Tibial nerve (tissue), 4 donors: Measurements from ENCODE around the gene ICAM3. TPM values are rescaled to one million over a fixed set of nuclear protein-coding genes. Genes with fewer than 3 reads are reported as not detected.
"Not testable (repeated sequence)": the region's sequence is repeated elsewhere in the genome, so short reads cannot be mapped to it uniquely, and the experiment has no call there.

Source experiments
- DNase-seq, 2 donors: peaks; one replicate each; pipeline ENCODE4 v3.0.0-alpha.2; 2019; ENCODE audit warnings: low spot score in 2 of 2
- H3K27ac ChIP-seq, 4 donors: fragments of 200-600 bp; sonication (generic) in 3 of 4; one replicate each; pipeline ENCODE4 v1.5.1; 2017 to 2019; ENCODE audit warnings: mild to moderate bottlenecking in 1 of 4
- H3K27me3 ChIP-seq, 2 donors: fragments of 200-600 bp; sonication (generic) in 1 of 2; one replicate each; pipeline versions ENCODE4 v1.5.1 to v1.6.0; 2017 to 2019
- H3K36me3 ChIP-seq, 3 donors: fragments of 200-600 bp; sonication (generic); one replicate each; pipeline ENCODE4 v1.5.1; 2018 to 2019
- H3K4me1 ChIP-seq, 4 donors: fragments of 200-600 bp; sonication (generic) in 3 of 4; one replicate each; pipeline ENCODE4 v1.5.1; 2017 to 2019
- H3K4me3 ChIP-seq, 4 donors: fragments of 200-600 bp; sonication (generic) in 3 of 4; one replicate each; pipeline ENCODE4 v1.5.1; 2017 to 2019; ENCODE audit warnings: mild to moderate bottlenecking in 1 of 4, moderate library complexity in 1 of 4
- H3K9me3 ChIP-seq, 4 donors: fragments of 200-600 bp; sonication (generic) in 3 of 4; one replicate each; pipeline ENCODE4 v1.5.1; 2017 to 2019
- CTCF ChIP-seq, 5 experiments: fragments of 200-600 bp in 3 of 5; fragments of 450-650 bp in 2 of 5; sonication (generic) in 3 of 5; IDR thresholded peaks; one replicate each; pipeline ENCODE4 v1.5.1; 2016 to 2019; ENCODE audit warnings: antibody characterized with exemption in 5 of 5, mild to moderate bottlenecking in 3 of 5, moderate library complexity in 2 of 5
- EP300 ChIP-seq, 2 donors: sonication (generic); formaldehyde crosslinking; IDR thresholded peaks; one replicate each; pipeline ENCODE4 v1.6.1; 2017; ENCODE audit warnings: antibody characterized with exemption in 2 of 2, mild to moderate bottlenecking in 1 of 2
- POLR2A ChIP-seq, 2 donors: fragments of 450-650 bp; IDR thresholded peaks; one replicate each; pipeline ENCODE4 v1.6.1; 2017; ENCODE audit warnings: antibody characterized with exemption in 2 of 2, mild to moderate bottlenecking in 2 of 2, moderate library complexity in 2 of 2
- WGBS, 2 donors: methylation state at CpG; one replicate each; pipeline ENCODE4 v1.1.5; 2018; 5-methylcytosine and 5-hydroxymethylcytosine counted together
- total RNA-seq, 4 donors: library from RNA; depleted of rRNA; stranded (reverse); fragments of >200 nt; gene quantifications; one replicate each; pipeline ENCODE4 v1.1.0, GENCODE V29; 2016

Gene ICAM3
- total RNA-seq, 4 donors from 2014 or later = 3.1 to 9.8 (median 3.3) TPM

DNA sequence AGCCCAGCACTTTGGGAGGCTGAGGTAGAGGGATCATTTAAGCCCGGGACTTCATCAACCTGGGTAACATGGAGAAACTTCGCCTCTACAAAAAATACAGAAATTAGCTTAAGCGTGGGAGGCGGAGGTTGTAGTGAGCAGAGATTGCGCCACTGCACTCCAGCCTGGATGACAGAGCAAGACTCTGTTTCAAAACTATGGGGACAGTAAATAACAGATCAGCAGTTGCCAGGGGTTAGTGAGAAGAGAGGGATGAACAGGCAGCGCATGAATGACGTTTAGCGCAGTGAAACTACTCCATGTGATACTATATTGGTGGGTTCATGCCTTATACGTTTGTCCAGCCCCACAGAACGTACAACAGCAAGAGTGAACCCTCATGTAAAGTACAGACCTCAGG lies 7.1 kb upstream of the ICAM3 start:
- TF ChIP-seq POLR2A (IDR thresholded peaks at IDR 0.05) (no peak), CTCF (IDR thresholded peaks at IDR 0.05) (no peak), EP300 (IDR thresholded peaks at IDR 0.05) (no peak)
- H3K36me3 ChIP-seq = peaks cover 0 to 29% (median 3%) of the 10 kb centered on the region in 3 donors
- H3K4me3 ChIP-seq = no peak overlapping the region
- H3K27ac ChIP-seq = no peak overlapping the region
- no peaks in the 10 kb centered on the region for H3K27me3 ChIP-seq
- no peaks in the 10 kb centered on the region for H3K9me3 ChIP-seq
- WGBS, 2 donors = 59 to 72% methylated on average over 10 of the region's 10 CpGs
- no peaks in the 10 kb centered on the region for H3K4me1 ChIP-seq
- DNase-seq = no peak

GRCh38 chr19:10344780-10345179 lies 5.4 kb upstream of the ICAM3 start:
- Histone ChIP-seq H3K9me3 (no peaks in the 10 kb centered on the region), H3K27ac (no peak overlapping the region), H3K27me3 (no peaks in the 10 kb centered on the region), H3K36me3 (peaks cover 0 to 12% (median 0%) of the 10 kb centered on the region in 3 donors), H3K4me3 (no peak overlapping the region), H3K4me1 (no peaks in the 10 kb centered on the region)
- DNase-seq = no peak
- TF ChIP-seq POLR2A (IDR thresholded peaks at IDR 0.05) (no peak), CTCF (IDR thresholded peaks at IDR 0.05) (no peak)
- WGBS, 2 donors = 84 to 87% methylated on average over 10 of the region's 10 CpGs

GRCh38 chr19:10343495-10343894 lies 4.1 kb upstream of the ICAM3 start:
- Histone ChIP-seq H3K36me3 (no peaks in the 10 kb centered on the region), H3K27ac (no peak overlapping the region), H3K4me1 (no peaks in the 10 kb centered on the region), H3K9me3 (no peaks in the 10 kb centered on the region), H3K4me3 (no peak overlapping the region), H3K27me3 (no peaks in the 10 kb centered on the region)
- 69 to 81% methylated on average over 2 of the region's 2 CpGs for WGBS, 2 donors
- DNase-seq = no peak
- TF ChIP-seq POLR2A (IDR thresholded peaks at IDR 0.05) (no peak), EP300 (IDR thresholded peaks at IDR 0.05) (no peak), CTCF (IDR thresholded peaks at IDR 0.05) (no peak)

- no peak for DNase-seq
- peaks cover 0 to 7% (median 0%) of the 10 kb centered on the region in 4 donors for H3K4me1 ChIP-seq
- H3K4me3 ChIP-seq = no peak overlapping the region
- TF ChIP-seq EP300 (IDR thresholded peaks at IDR 0.05) = no peak
- no peak for TF ChIP-seq POLR2A (IDR thresholded peaks at IDR 0.05)
- TF ChIP-seq CTCF (IDR thresholded peaks at IDR 0.05) = no peak
- H3K9me3 ChIP-seq = no peaks in the 10 kb centered on the region
- 81 to 86% methylated on average over 5 of the region's 5 CpGs for WGBS, 2 donors
- H3K36me3 ChIP-seq = no peaks in the 10 kb centered on the region
- H3K27ac ChIP-seq = no peak overlapping the region
- no peaks in the 10 kb centered on the region for H3K27me3 ChIP-seq
These were observed 553 bp upstream of the ICAM3 start for GRCh38 chr19:10339977-10340376.

DNA sequence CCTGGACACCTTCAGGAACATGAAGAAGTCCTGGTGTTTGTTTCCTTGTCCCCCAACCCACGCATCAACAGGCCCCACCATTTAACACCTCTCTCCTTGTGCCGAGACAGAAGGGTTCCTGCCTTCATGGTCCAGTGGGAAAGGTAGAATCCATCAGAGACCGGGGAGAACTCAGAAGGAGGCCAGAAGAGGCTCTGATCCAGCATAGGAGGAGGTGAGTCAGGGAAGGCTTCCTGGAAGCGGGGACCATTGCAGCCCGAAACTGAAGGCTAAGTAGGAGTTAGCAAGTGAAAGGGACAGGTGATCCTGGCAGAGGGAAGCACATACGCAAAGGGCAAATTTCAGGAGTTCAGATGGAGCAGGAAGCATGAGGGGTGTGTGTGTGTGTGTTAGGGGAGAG lies 484 bp downstream of the ICAM3 start:
- H3K4me3 ChIP-seq = peak overlapping the region in 1 of 4 donors; percentile 33
- H3K9me3 ChIP-seq = no peaks in the 10 kb centered on the region
- WGBS, 2 donors = 75 to 80% methylated on average over 6 of the region's 6 CpGs
- TF ChIP-seq POLR2A (IDR thresholded peaks at IDR 0.05) (no peak), EP300 (IDR thresholded peaks at IDR 0.05) (no peak), CTCF (IDR thresholded peaks at IDR 0.05) (no peak)
- H3K27me3 ChIP-seq = no peaks in the 10 kb centered on the region
- H3K27ac ChIP-seq = peak overlapping the region in 1 of 4 donors; percentile 65
- DNase-seq = no peak
- peaks cover 0 to 13% (median 2%) of the 10 kb centered on the region in 4 donors for H3K4me1 ChIP-seq
- H3K36me3 ChIP-seq = no peaks in the 10 kb centered on the region

DNA sequence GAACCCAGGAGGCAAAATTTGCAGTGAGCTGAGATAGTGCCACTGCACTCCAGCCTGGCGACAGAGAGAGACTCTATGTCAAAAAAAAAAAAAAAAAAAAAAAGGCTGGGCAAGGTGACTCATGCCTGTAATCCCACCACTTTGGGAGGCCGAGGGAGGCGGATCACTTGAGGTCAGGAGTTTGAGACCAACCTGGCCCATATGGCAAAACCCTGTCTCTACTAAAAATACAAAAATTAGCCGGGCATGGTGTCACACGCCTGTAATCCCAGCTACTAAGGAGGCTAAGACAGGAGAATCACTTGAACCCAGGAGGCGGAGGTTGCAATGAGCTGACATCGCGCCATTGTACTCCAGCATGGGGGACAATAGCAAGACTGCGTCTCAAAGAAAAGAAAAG lies 2.7 kb downstream of the ICAM3 start:
- H3K27ac ChIP-seq, H3K36me3 ChIP-seq, DNase-seq, H3K27me3 ChIP-seq, H3K9me3 ChIP-seq, H3K4me3 ChIP-seq: not testable (repeated sequence)
- 91 to 96% methylated on average over 9 of the region's 9 CpGs for WGBS, 2 donors
- H3K4me1 ChIP-seq = peaks cover 0 to 28% (median 12%) of the 10 kb centered on the region in 4 donors
